ENCODE results near the gene CENPK. TPM values are rescaled to one million over a fixed set of nuclear protein-coding genes. Genes with fewer than 3 reads are reported as not detected.
A peak's percentile ranks its signal among the peaks of the same experiment; 100 is the strongest.

The CENPK gene
- total RNA-seq, 1 donor from 2014 or later = 0.38 TPM

- intact Hi-C loops (cut with micrococcal nuclease) = loop anchor here (5.0 to 10.0 kb wide), 4 partner anchors 379 to 849 kb away; no protein-coding TSS in a partner anchor
- Histone ChIP-seq H3K27ac (replicated peaks) (peak overlapping the region; percentile 96), H3K4me1 (peaks cover 30% of the 10 kb centered on the region), H3K27me3 (ENCODE audit: low read depth) (no peaks in the 10 kb centered on the region), H3K4me3 (peak overlapping the region; percentile 76), H3K36me3 (no peaks in the 10 kb centered on the region), H3K9me3 (replicated peaks) (no peaks in the 10 kb centered on the region)
- no peak for DNase-seq
- peak; percentile 78 for TF ChIP-seq CTCF (IDR thresholded peaks at IDR 0.05; ENCODE audit: borderline replicate concordance)
These were observed 79.2 kb downstream of the CENPK start for GRCh38 chr5:65483546-65484346.

DNA sequence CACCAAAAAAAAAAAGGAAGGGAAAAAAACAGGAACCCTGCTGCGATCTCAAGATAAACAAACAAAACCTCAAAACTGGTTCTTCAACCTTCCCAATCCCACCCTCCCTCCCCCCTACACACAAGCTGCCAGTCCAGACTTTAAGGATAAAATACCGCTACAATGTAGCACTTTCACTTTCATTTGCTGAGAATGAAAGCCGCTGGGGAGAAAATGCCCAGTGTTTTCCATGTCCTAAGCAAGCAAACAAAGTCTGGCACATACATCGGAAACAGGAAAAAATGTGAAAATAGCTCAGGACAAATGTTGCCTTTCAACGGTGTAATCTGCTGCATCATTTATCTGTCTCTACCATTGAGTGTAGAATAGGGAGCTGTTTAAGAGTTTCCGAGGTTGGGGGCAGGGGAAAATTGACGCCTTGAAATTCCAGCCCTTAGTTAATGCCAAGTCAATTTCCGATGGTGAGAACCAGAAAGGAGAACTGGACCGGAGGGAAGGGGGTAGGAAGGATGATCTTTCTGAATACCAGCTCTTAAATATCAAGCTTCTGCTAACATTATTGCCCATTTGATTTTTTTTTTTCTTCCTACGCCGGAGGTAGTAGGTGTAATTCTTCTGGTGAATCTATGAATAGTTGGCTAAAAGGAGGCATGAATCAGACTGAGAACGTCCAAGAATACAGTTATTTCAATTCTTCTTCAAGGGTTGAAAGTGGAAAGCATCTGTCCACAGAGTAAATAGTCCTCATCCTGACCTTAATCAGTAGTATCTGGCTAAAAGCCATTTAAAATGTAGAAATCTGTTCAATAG, 80.0 kb downstream of the CENPK start:
- Histone ChIP-seq H3K4me1 (peaks cover 30% of the 10 kb centered on the region), H3K27ac (replicated peaks) (peak overlapping the region; percentile 96), H3K4me3 (peak overlapping the region; percentile 76), H3K9me3 (replicated peaks) (no peaks in the 10 kb centered on the region), H3K27me3 (ENCODE audit: low read depth) (no peaks in the 10 kb centered on the region), H3K36me3 (no peaks in the 10 kb centered on the region)
- no peak for DNase-seq
- no peak for TF ChIP-seq CTCF (IDR thresholded peaks at IDR 0.05; ENCODE audit: borderline replicate concordance)
- intact Hi-C loops (cut with micrococcal nuclease) = loop anchor here (5.0 to 10.0 kb wide), 4 partner anchors 378 to 848 kb away; no protein-coding TSS in a partner anchor

DNA sequence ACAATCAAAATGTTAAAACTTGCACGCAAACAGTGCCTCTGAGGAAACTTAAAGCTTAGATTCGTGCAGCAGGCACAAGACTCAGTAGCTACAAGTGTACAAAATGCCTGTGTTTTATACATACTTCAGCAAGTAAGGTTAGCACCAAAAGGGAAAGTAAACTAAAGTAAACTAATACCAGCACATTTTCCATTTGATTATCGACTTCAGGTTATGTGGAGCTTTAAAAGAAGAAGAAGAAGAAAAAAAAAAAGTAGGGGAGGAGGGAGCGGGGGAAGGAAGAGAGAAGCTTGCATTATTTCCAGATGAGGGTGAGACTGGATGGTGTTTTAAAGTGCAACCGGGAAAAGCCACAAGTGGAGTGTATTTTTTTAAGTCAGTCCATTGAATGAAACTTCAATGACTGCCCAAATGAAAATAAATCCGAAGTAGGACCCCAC, 80.7 kb downstream of the CENPK start:
- intact Hi-C loops (cut with micrococcal nuclease) = loop anchor here (5.0 to 10.0 kb wide), 4 partner anchors 378 to 848 kb away; no protein-coding TSS in a partner anchor
- no peak for DNase-seq
- TF ChIP-seq CTCF (IDR thresholded peaks at IDR 0.05; ENCODE audit: borderline replicate concordance) = no peak

GRCh38 chr5:65481635-65482295, 81.2 kb downstream of the CENPK start, which contains the start of gene ADAMTS6:
Gene ADAMTS6 (minus strand): TSS chr5:65481920. CDS start chr5:65473673, 8,247 bp downstream.
- Histone ChIP-seq H3K4me3 (peak within 1 kb of the TSS; percentile 76), H3K36me3 (no peaks in the 10 kb centered on the region), H3K4me1 (peaks cover 30% of the 10 kb centered on the region), H3K27ac (replicated peaks) (peak within 1 kb of the TSS; percentile 96), H3K9me3 (replicated peaks) (no peaks in the 10 kb centered on the region), H3K27me3 (ENCODE audit: low read depth) (no peaks in the 10 kb centered on the region)
- no peak for TF ChIP-seq CTCF (IDR thresholded peaks at IDR 0.05; ENCODE audit: borderline replicate concordance)
- intact Hi-C loops (cut with micrococcal nuclease) = loop anchor here (5.0 to 10.0 kb wide), 4 partner anchors 377 to 847 kb away; no protein-coding TSS in a partner anchor
- DNase-seq = peak; percentile 91

More for the DNA sequence above, 80.7 kb downstream of the CENPK start:
- Histone ChIP-seq H3K4me1 (peaks cover 30% of the 10 kb centered on the region), H3K27ac (replicated peaks) (peak overlapping the region; percentile 96), H3K27me3 (ENCODE audit: low read depth) (no peaks in the 10 kb centered on the region), H3K36me3 (no peaks in the 10 kb centered on the region), H3K9me3 (replicated peaks) (no peaks in the 10 kb centered on the region), H3K4me3 (peak overlapping the region; percentile 76)

DNA sequence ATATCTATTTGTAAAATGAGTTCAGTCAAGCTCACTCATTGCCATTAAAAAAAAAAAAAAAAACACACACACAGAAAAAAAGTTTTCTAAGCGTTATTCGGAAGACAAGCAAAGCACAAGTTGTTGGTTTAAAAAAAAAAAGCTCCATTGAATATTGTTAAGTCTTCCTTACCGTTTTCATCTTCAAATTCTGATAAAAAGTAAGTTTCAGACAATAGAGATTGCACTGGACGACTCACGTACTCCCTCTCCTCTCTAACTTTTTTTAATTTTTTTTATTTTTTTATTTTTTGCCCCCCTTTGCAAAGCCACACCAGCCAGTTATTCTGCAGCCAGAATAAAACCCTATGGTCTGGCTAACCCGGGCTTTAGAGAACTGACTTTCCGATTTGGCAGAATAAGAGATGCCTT, 81.8 kb downstream of the CENPK start:
- no peak for TF ChIP-seq CTCF (IDR thresholded peaks at IDR 0.05; ENCODE audit: borderline replicate concordance)
- Histone ChIP-seq H3K36me3 (no peaks in the 10 kb centered on the region), H3K27ac (replicated peaks) (peak overlapping the region; percentile 96), H3K27me3 (ENCODE audit: low read depth) (no peaks in the 10 kb centered on the region), H3K9me3 (replicated peaks) (no peaks in the 10 kb centered on the region), H3K4me3 (peak overlapping the region; percentile 76), H3K4me1 (peaks cover 30% of the 10 kb centered on the region)
- no peak for DNase-seq
- intact Hi-C loops (cut with micrococcal nuclease) = loop anchor here (5.0 to 10.0 kb wide), 4 partner anchors 376 to 846 kb away; no protein-coding TSS in a partner anchor
